HepG2 (cell line): ENCODE results near the gene PHF14. TPM values are rescaled to one million over a fixed set of nuclear protein-coding genes. Genes with fewer than 3 reads are reported as not detected.

Experiments
- BHLHE40 ChIP-seq: IDR thresholded peaks from 2 replicates; pipeline ENCODE4 v1.6.1; 2011; ENCODE audit warnings: low read length, improper control_type of control experiment
- CEBPG ChIP-seq: IDR thresholded peaks from 2 replicates; pipeline ENCODE4 v1.6.1; 2016
- DBP ChIP-seq: sonication (generic); formaldehyde crosslinking; IDR thresholded peaks from 2 replicates; pipeline ENCODE4 v1.4.0; 2020; ENCODE audit warnings: missing genetic modification reagents; ENCODE audit errors: not compliant biosample characterization
- ETV6 ChIP-seq: sonication (generic); formaldehyde crosslinking; conservative IDR thresholded peaks from 2 replicates; pipeline ENCODE4 v1.4.0; 2020; ENCODE audit warnings: missing genetic modification reagents
- FOXA1 ChIP-seq, 2 experiments: fragments of 450-650 bp in 1 of 2; sonication (generic) in 1 of 2; formaldehyde crosslinking in 1 of 2; IDR thresholded peaks; 2 replicates each; pipeline versions ENCODE4 v1.4.0 to v1.6.1; 2016 to 2020; ENCODE audit warnings: missing genetic modification reagents in 1 of 2
- IRX3 ChIP-seq: sonication (generic); formaldehyde crosslinking; IDR thresholded peaks from 2 replicates; pipeline ENCODE4 v1.8.1; 2023; ENCODE audit warnings: mild to moderate bottlenecking, low read depth, missing genetic modification reagents, borderline replicate concordance
- MLX ChIP-seq: IDR thresholded peaks from 2 replicates; pipeline ENCODE4 v1.6.1; 2016
- NFIC ChIP-seq: IDR thresholded peaks from 2 replicates; pipeline ENCODE4 v1.6.1; 2012; ENCODE audit warnings: mild to moderate bottlenecking, low read length, inconsistent platforms
- REST ChIP-seq, 2 experiments: IDR thresholded peaks; 2 replicates each; pipeline ENCODE4 v1.6.1; 2011 to 2012; ENCODE audit warnings: low read length in 2 of 2, borderline replicate concordance in 1 of 2, low read depth in 1 of 2, mild to moderate bottlenecking in 1 of 2, moderate library complexity in 1 of 2
- SNAPC4 ChIP-seq: sonication (generic); formaldehyde crosslinking; IDR thresholded peaks from 2 replicates; pipeline ENCODE4 v1.4.0; 2020; ENCODE audit warnings: mild to moderate bottlenecking, missing genetic modification reagents
- ZFP36 ChIP-seq: fragments of 150-350 bp; IDR thresholded peaks from 2 replicates; pipeline ENCODE4 v1.6.1; 2018; ENCODE audit warnings: borderline replicate concordance, low read length, low read depth; ENCODE audit not compliant: partially characterized antibody
- ZNF337 ChIP-seq: sonication (generic); formaldehyde crosslinking; IDR thresholded peaks from 2 replicates; pipeline ENCODE4 v1.5.1; 2020; ENCODE audit warnings: missing genetic modification reagents, low read depth, mild to moderate bottlenecking, borderline replicate concordance
- ZSCAN29 ChIP-seq: sonication (generic); formaldehyde crosslinking; conservative IDR thresholded peaks from 2 replicates; pipeline ENCODE4 v1.4.0; 2020; ENCODE audit warnings: mild to moderate bottlenecking, missing genetic modification reagents
- polyA plus RNA-seq, 8 experiments: library from polyadenylated mRNA; depleted of rRNA in 3 of 8; stranded (reverse) in 7 of 8; unstranded in 1 of 8; fragments of >200 nt; fragmentation: Illumina TruSeq in 4 of 8; extraction: Trizol in 4 of 8; gene quantifications; 2 replicates each; pipeline versions ENCODE4 v1.2.1 to v1.2.3, GENCODE V29; 2011 to 2016; ENCODE audit warnings: low read depth in 4 of 8, missing spikeins in 1 of 8, mixed read lengths in 1 of 8; ENCODE audit not compliant: insufficient read depth in 1 of 8
- total RNA-seq, 5 experiments: library from RNA; depleted of rRNA; stranded (reverse); fragments of >200 nt; fragmentation: Illumina TruSeq; extraction: Trizol; gene quantifications; 2 replicates each; pipeline ENCODE4 v1.2.3, GENCODE V29; 2016; ENCODE audit warnings: low read depth in 1 of 5
- TF ChIP-seq, protein P1 (sequence below): sonication (generic); formaldehyde crosslinking; IDR thresholded peaks from 2 replicates; pipeline ENCODE4 v1.8.0; 2022; ENCODE audit warnings: missing genetic modification reagents, mild to moderate bottlenecking, moderate library complexity, borderline replicate concordance

The PHF14 gene
- total and polyA plus RNA-seq, 2 of the 13 experiments (the other 11 are each of a cell fraction or from before 2014, with no cell fraction given): 18.9 to 68.7 TPM

- no peak for TF ChIP-seq DBP
- TF ChIP-seq BHLHE40: no peak
- no peak for TF ChIP-seq ZSCAN29
- no peak for TF ChIP-seq FOXA1 (IDR thresholded peaks at IDR 0.05)
- TF ChIP-seq FOXA1 (CRISPR knock-in tag; IDR thresholded peaks at IDR 0.05): peak; percentile 56; the same call in 1 of the 2 replicates
- no peak; the same call in 1 of the 2 replicates for TF ChIP-seq NFIC
- TF ChIP-seq CEBPG: peak; percentile 61; the same call in 1 of the 2 replicates
- TF ChIP-seq ZNF337 (CRISPR knock-in tag): no peak
- TF ChIP-seq, protein P1, sequence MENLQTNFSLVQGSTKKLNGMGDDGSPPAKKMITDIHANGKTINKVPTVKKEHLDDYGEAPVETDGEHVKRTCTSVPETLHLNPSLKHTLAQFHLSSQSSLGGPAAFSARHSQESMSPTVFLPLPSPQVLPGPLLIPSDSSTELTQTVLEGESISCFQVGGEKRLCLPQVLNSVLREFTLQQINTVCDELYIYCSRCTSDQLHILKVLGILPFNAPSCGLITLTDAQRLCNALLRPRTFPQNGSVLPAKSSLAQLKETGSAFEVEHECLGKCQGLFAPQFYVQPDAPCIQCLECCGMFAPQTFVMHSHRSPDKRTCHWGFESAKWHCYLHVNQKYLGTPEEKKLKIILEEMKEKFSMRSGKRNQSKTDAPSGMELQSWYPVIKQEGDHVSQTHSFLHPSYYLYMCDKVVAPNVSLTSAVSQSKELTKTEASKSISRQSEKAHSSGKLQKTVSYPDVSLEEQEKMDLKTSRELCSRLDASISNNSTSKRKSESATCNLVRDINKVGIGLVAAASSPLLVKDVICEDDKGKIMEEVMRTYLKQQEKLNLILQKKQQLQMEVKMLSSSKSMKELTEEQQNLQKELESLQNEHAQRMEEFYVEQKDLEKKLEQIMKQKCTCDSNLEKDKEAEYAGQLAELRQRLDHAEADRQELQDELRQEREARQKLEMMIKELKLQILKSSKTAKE (CRISPR knock-in tag): no peak
- TF ChIP-seq MLX (CRISPR knock-in tag): no peak; the same call in 1 of the 2 replicates
- TF ChIP-seq ZFP36: no peak
- TF ChIP-seq ETV6 (CRISPR knock-in tag): no peak
- TF ChIP-seq REST (IDR thresholded peaks at IDR 0.05; ENCODE audit: borderline replicate concordance in 1 of 2, low read depth in 1 of 2, low read length in 2 of 2): no peak; a peak in 1 of 4 replicates
- no peak for TF ChIP-seq IRX3 (CRISPR knock-in tag)
- TF ChIP-seq SNAPC4 (CRISPR knock-in tag): no peak
These were observed at the start of gene PHF14 (continued) for GRCh38 chr7:10973061-10973941.
